NCI-H345 (cell line): ENCODE measurements around the gene ZFYVE28.
"Not testable (repeated sequence)": the region's sequence is repeated elsewhere in the genome, so short reads cannot be mapped to it uniquely, and the experiment has no call there.

Source experiments
- DNase-seq: peaks from one replicate; lab custom pipeline; 2025; lab: John Stamatoyannopoulos, UW

Gene ZFYVE28

GRCh38 chr4:2390146-2390545 is 28.3 kb downstream of the ZFYVE28 start:
- no peak for DNase-seq

DNA sequence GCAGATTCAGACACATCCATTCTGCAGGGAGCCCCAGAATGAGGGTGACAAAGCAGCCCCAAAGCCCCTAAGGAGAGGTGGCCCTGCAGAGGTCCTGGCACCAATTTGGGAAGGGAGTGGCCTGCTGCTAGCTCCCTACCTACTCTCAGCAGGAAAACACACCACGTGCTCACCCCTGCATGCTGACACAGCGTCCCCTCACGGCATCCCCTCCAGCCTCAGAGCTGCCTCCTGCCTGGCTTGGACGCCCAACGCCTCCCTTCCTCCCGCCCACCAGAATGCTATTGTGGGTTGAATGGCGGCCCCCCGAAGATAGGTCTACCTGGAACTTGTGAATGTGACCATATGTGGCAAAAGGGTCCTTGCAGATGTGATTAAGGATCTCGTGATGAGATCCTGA is 28.8 kb downstream of the ZFYVE28 start:
- DNase-seq: no peak

DNA sequence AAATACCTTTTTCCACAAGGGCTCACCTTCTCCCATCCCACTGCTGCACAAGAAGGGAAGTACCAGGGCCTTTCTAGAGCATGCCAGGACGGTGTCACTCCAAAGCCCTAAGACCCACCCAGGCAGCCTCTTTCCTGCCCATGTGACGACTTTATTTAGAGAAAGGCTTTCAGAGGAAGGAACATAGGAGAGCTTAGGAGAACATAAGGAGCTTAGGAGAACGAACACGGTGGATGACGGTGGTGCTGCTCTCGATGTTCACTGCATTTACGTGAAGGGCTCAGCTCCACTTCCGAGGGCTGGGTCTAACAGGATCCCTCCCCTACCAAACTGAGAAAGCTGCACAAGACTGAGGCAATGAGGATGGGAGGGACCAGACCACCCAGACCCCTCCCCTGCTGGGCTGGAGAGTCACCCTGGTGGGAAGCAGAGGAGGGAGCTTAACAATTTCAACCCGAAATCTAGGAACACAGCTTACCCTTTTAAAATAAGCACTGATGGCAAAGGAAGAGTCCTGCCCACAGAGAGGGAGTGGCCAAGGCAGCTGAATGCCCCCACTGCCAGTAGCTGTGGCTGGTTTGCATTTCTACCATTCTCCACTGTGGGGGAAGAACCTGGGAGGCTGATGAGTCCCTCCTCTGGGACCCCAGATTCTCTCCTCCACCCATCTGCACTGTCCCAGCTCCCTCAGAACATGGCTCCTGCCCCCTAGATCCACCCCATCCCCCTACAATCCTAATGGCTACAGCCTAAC is 29.8 kb downstream of the ZFYVE28 start:
- DNase-seq: no peak

- no peak for DNase-seq
Measured at GRCh38 chr4:2387829-2388228, 30.6 kb downstream of the ZFYVE28 start.

GRCh38 chr4:2387218-2387617 is 31.2 kb downstream of the ZFYVE28 start:
- DNase-seq: no peak

GRCh38 chr4:2386717-2387116 is 31.7 kb downstream of the ZFYVE28 start:
- DNase-seq: no peak

DNA sequence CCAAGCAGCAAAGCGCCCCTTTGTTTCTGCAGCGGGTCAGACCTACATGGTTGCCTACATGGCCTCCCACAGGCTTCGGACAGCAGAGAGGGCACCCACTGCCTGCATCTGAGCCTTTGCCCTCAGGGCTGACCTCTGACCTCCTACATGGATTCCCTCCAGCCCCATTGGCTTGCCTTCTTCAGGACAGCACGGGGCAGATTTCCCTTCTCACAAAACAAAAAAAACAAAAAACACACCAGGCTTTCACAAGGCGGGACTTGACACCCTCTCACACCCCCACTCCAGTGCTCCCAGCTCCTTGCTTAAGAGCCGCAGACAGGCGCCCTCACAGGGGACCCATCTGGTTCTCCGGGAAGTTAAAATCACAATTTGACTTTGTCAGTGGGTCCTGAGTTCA is 32.9 kb downstream of the ZFYVE28 start:
- DNase-seq: no peak

GRCh38 chr4:2384245-2384644 is 34.2 kb downstream of the ZFYVE28 start:
- no peak for DNase-seq

DNA sequence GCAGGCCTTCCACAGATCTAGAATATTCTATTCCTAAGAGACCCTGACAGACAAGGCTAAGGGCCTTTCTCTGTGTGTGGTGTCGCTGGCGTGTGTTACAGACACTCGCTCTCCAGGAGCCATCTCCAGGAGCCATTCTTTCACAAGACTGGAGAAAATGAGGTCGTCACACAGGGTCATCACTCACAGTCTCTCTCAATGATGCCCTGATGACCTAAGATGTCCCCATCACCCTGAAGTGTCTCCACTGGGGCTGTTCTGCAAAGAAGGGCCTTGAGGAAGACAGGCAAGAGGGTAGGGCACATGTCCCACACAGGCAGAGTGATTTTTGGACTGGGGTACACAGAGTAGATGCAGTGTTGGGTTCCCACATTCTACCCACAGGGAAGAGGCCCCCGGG is 34.7 kb downstream of the ZFYVE28 start:
- no peak for DNase-seq

- DNase-seq: not testable (repeated sequence)
Measured at GRCh38 chr4:2383220-2383631, 35.2 kb downstream of the ZFYVE28 start.

DNA sequence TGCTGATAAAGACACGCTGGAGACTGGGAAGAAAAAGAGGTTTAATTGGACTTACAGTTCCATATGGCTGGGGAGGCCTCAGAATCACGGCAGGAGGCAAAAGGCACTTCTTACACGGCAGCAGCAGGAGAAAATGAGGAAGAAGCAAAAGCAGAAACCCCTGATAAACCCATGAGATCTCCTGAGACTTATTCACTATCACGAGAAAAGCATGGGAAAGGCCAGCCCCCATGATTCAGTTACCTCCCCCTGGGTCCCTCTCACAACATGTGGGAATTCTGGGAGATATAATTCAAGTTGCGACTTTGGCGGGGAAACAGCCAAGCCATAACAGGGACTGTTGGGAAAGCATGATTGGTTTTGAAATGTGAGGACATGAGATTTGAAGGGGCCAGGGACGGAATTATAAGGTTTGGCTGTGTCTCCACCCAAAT is 35.7 kb downstream of the ZFYVE28 start:
- DNase-seq: not testable (repeated sequence)

GRCh38 chr4:2380589-2380988 is 37.9 kb downstream of the ZFYVE28 start:
- DNase-seq: not testable (repeated sequence)

DNA sequence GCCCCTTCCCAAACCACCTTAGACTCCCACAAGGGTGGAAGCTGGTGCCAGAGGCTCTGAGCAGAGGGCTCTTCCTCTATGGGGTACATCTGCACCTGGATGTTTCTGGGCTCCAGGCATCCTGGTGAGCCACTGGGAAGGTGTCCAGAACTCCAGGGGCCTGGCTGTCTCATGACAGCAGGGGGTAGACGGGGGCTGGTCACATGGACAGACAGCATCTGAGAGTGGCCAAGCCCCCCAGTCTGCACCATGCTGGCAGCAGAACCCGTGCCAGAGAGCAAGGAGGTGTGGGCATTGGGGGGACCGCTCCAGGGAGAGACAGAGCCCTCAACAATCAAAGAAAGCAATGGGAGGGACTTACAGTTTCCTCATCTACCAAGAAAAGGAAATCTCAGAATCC is 39.5 kb downstream of the ZFYVE28 start:
- DNase-seq: peak; percentile 10

- no peak for DNase-seq
Measured at GRCh38 chr4:2378401-2378800, 40.0 kb downstream of the ZFYVE28 start.

GRCh38 chr4:2377241-2377640 is 41.2 kb downstream of the ZFYVE28 start:
- DNase-seq: no peak

GRCh38 chr4:2375427-2375826 is 43.0 kb downstream of the ZFYVE28 start:
- DNase-seq: no peak

- no peak for DNase-seq
Measured at GRCh38 chr4:2373532-2373931, 44.9 kb downstream of the ZFYVE28 start.

DNA sequence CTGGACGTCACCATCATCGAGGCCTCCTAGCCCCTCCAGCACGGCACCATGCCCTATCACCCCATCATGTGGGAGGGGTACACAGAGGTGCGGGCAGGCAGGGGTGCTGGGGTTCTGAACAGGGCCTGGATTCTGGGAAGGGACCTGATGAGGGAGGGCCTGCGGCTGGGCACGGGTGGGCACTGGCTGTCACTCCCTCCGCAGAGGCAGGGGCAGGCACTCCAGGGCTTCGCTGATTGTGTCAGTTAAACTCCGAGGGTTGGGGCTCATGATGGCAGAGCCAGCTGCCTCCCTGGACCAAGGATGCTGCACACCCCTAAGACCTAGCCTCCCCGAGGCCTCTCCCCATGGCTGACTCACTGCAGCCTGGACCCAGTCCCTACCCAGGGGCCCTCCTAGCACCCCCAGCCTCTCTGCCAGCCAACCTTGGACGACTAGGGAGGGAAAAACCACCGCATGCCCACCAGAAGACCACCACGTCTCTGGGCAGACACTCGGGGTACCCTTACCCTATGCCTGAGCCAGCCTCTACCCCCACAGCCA is 45.9 kb downstream of the ZFYVE28 start:
- DNase-seq: no peak

DNA sequence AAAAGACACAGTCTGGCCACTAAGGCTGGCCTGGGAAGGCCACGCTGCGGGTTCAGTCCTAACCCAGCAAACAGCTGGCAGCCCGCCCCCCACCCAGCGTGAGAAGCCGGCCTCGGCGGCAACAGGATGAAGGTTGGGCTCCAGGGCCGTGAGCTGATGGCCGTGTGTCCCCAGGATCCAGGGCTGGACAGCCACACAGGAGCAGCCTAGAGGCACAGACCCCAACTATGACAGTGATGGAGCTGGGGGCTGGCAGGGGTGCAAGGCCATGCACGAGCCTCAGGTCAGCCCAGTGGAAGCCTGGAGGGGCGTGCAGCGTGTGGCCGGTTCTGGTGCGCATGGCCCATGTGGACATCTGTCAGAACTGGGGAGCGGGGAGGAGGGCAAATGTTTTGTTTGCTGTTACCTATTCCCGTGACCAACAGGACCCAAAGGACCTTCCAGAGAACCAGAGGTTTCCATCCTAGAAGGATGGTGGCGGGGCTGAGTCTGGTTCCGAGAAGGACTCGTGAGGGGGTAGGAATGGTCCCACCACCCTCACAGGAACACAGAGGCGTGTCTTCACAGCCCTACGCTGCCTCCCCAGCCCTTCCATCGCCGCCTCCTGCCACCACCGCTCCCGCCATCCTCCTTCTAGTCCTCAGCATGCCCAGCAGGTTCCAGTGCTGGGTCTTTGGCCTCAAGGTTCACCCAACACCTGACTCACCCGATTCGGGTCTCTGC is 46.5 kb downstream of the ZFYVE28 start:
- DNase-seq: no peak

- no peak for DNase-seq
Measured at GRCh38 chr4:2370597-2371320, 47.7 kb downstream of the ZFYVE28 start.

GRCh38 chr4:2368746-2369437 is 49.6 kb downstream of the ZFYVE28 start:
- no peak for DNase-seq

- no peak for DNase-seq
Measured at GRCh38 chr4:2367626-2368025, 50.8 kb downstream of the ZFYVE28 start.
